HL-60 (cell line): ENCODE data around the gene NCOA3.
A peak's percentile ranks its signal among the peaks of the same experiment; 100 is the strongest.

Source experiments
- DNase-seq, 2 experiments: peaks; one replicate each; pipeline ENCODE4 v3.0.0-alpha.2; 2010 to 2020; ENCODE audit warnings: low read depth in 1 of 2, low spot score in 1 of 2
- H3K27ac ChIP-seq: fragments of 250-450 bp; sonication (Bioruptor Pico); replicated peaks from 2 replicates; pipeline ENCODE4 v1.5.1; 2020; ENCODE audit warnings: mild to moderate bottlenecking, moderate library complexity
- H3K27me3 ChIP-seq: fragments of 250-450 bp; sonication (Bioruptor Pico); 2 replicates; pipeline ENCODE4 v1.5.1; 2021; ENCODE audit warnings: mild to moderate bottlenecking, moderate library complexity; ENCODE audit not compliant: insufficient read depth, poor library complexity, severe bottlenecking
- H3K4me3 ChIP-seq: replicated peaks from 2 replicates; pipeline ENCODE4 v1.5.1; 2011; ENCODE audit warnings: mild to moderate bottlenecking, control low read depth, low read length; ENCODE audit not compliant: insufficient read depth
- CTCF ChIP-seq: IDR thresholded peaks from one replicate; pipeline ENCODE4 v1.5.1; 2011; ENCODE audit warnings: low read length, control low read depth, inconsistent platforms; ENCODE audit not compliant: insufficient read depth
- GABPA ChIP-seq: IDR thresholded peaks from 2 replicates; pipeline ENCODE4 v1.6.1; 2012; ENCODE audit warnings: low read depth
- POLR2AphosphoS5 ChIP-seq: IDR thresholded peaks from 2 replicates; pipeline ENCODE4 v1.6.1; 2012; ENCODE audit warnings: low read depth
- REST ChIP-seq: IDR thresholded peaks from 2 replicates; pipeline ENCODE4 v1.6.1; 2012; ENCODE audit warnings: low read depth; ENCODE audit not compliant: insufficient replicate concordance
- SPI1 ChIP-seq: IDR thresholded peaks from 2 replicates; pipeline ENCODE4 v1.6.1; 2012; ENCODE audit warnings: low read depth, mild to moderate bottlenecking, borderline replicate concordance

Gene NCOA3

GRCh38 chr20:47521059-47521808, 19.5 kb downstream of the NCOA3 start:
- H3K4me3 ChIP-seq: no peak overlapping the region
- no peak for DNase-seq
- no peak for TF ChIP-seq REST
- no peak for TF ChIP-seq GABPA
- no peak overlapping the region for H3K27ac ChIP-seq
- no peaks in the 10 kb centered on the region for H3K27me3 ChIP-seq

- H3K4me3 ChIP-seq: no peak overlapping the region
- peak in 1 of 2 experiments; percentile 6 for DNase-seq
- no peaks in the 10 kb centered on the region for H3K27me3 ChIP-seq
- no peak overlapping the region for H3K27ac ChIP-seq
- TF ChIP-seq REST (no peak), CTCF (no peak), GABPA (no peak), SPI1 (no peak), POLR2AphosphoS5 (no peak)
Measured at GRCh38 chr20:47524015-47524784, 22.5 kb downstream of the NCOA3 start.

GRCh38 chr20:47527004-47527800, 25.5 kb downstream of the NCOA3 start:
- H3K27ac ChIP-seq: no peak overlapping the region
- no peak for DNase-seq
- no peak for TF ChIP-seq GABPA
- no peak for TF ChIP-seq CTCF
- no peak for TF ChIP-seq REST
- H3K27me3 ChIP-seq: no peaks in the 10 kb centered on the region
- H3K4me3 ChIP-seq: no peak overlapping the region
